GM12875 (cell line): ENCODE measurements around the gene SCAMP3.

Source experiments
- H3K4me3 ChIP-seq: one replicate; pipeline ENCODE4 v1.5.1; 2011; ENCODE audit warnings: low read depth, low read length, control low read depth
- CTCF ChIP-seq: IDR thresholded peaks from 2 replicates; pipeline ENCODE4 v1.5.1; 2011; ENCODE audit warnings: low read depth, mild to moderate bottlenecking, control low read depth, inconsistent platforms, low read length, moderate library complexity, borderline replicate concordance; ENCODE audit not compliant: insufficient read depth

Gene SCAMP3

DNA sequence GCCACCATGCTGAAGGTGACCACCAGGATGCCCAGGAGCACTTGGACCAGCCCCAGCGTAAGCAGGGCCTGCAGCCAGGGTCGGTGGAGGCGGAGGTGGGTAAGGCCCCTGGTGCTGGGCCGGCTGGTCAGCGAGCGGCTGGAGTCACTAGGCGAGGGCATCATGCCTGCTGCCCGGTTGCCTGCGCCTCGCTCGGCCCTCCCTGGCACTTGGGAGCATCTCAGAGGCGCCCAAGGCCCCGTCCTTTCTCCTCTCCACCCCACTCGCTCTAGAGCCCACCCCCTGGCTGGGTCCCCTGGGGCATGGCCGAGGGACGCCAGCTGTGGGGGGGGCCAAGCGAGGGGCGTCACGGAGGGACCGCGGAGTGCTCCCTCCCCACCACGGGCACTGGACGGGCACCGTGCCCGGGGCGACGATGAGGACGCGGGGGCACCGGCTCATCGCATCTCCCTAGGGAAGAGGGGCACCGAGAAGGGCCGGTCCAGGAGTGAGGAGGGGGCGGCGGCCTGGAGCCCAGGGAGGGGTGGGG, 7.4 kb downstream of the SCAMP3 start:
- TF ChIP-seq CTCF: no peak
- peak overlapping the region; percentile 68 for H3K4me3 ChIP-seq

DNA sequence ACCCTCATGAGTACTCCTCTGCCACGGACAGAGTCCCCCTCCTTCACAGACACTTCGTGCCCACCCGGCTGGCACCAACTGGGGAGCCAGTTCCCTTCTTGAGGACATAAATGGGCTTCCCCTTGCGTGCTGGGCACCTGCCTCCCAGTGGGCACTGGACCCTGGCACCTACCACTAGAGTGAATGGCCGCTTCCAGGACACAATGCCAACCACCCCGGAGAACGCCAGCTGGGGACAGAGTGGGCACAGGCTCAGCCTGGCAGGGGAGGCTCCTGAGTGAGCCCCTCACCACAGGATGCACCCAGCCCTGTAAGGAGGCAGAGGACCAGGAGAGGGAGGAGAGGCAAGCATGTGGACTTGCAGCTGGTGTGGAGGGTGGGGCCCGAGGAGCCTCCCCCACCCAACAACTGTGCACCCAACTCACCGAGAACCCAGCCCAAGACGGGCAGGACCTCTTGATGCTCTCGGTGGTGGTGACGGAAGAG, 7.9 kb downstream of the SCAMP3 start:
- H3K4me3 ChIP-seq: peak overlapping the region; percentile 68
- TF ChIP-seq CTCF: no peak

DNA sequence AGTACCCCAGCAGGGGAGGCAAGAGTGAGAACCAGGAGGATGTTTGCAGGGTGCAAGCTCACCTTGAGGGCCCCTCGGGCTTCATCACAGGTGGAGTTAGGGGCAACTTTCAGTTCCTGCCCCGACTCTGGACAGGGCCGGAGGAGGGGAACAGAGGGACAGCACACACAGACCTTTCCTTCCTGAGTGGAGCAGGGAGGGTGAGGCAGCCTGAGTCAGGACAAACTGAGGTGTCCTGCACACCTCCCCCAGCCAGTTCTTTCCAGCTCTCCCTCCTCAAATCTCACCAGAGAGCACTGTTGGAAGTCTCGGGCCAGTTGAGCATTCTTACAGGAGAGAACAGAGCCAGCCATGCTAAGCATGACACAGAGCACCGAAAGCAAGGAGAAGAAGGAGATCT, 8.4 kb downstream of the SCAMP3 start:
- peak overlapping the region; percentile 68 for H3K4me3 ChIP-seq
- no peak for TF ChIP-seq CTCF

DNA sequence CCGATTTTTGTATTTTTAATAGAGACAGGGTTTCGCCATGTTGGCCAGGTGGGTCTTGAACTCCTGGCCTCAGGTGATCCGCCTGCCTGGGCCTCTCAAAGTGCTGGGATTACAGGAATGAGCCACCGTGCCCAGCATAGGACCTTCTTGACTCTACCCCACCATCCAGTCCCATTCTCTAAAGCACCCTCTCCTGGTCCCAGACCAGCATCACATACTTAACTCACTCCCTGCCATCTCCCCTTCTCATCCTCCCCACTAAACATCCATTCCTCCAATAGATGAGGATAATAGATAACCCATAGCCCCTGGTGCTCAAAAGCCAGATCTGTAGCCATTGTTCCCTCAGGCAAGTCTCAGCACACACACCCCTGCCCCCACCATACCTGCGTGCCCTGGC, 9.0 kb downstream of the SCAMP3 start:
- H3K4me3 ChIP-seq: no peak overlapping the region
- TF ChIP-seq CTCF: no peak

GRCh38 chr1:155251566-155251965, 10.6 kb downstream of the SCAMP3 start:
- no peak overlapping the region for H3K4me3 ChIP-seq
- no peak for TF ChIP-seq CTCF

DNA sequence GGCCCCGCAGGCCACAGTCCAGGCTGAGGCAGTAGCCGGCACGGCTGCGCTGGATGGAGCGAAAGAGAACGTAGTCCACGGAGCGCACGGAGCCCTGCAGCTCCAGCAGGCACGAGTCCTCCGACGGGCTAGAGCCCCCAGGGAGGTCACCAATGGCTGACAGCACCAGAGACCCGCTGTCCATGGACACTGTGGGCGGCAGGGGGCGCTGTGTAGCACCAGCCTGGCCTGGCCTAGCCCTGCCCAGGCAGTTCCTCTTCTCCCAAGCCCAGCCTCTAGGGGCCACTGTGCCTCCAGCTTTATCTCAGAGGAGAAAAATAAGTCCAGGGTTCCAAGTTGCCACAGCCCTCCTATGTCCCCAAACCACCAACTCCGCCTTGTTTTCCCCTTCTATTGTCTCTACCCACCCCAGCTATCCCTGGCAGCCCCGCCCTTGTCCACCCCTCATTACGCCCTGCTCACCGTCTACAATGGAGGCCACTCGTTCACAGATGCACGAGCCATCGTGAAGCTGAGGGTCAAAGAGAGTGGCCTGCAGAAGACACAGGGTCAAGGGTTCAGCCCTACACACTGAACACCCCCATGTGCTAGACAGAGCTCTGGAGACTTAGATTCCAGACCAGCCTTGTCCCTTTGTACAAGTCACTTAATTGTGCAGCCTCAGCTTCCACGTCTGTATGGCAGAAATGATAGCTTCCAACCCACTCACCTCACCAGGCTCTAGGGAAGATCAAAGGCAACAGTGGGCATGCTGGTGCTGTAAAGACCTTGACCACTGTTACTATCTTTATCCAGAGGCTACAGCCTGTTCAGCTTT, 11.3 kb downstream of the SCAMP3 start:
- H3K4me3 ChIP-seq: peak overlapping the region; percentile 73

More for the DNA sequence above, 11.3 kb downstream of the SCAMP3 start:
- peak; percentile 99 for TF ChIP-seq CTCF
